Endodermal cell (in vitro differentiated cells): ENCODE data around the gene FBXL13. TPM values are rescaled to one million over a fixed set of nuclear protein-coding genes. Genes with fewer than 3 reads are reported as not detected.

Source experiments
- DNase-seq: peaks from one replicate; pipeline ENCODE4 v3.0.0-alpha.2; 2017
- H3K27ac ChIP-seq: 2 replicates; pipeline ENCODE4 v1.5.1; 2013; ENCODE audit warnings: mild to moderate bottlenecking, low read depth, low read length, moderate library complexity
- H3K27me3 ChIP-seq: 2 replicates; pipeline ENCODE4 v1.6.1; 2013; ENCODE audit warnings: mild to moderate bottlenecking, low read length, moderate library complexity; ENCODE audit not compliant: insufficient read depth, control insufficient read depth, poor library complexity, severe bottlenecking
- H3K36me3 ChIP-seq: 2 replicates; pipeline ENCODE4 v1.7.0; 2013; ENCODE audit warnings: mild to moderate bottlenecking, low read length, moderate library complexity; ENCODE audit not compliant: control insufficient read depth, insufficient read depth
- H3K4me1 ChIP-seq: one replicate; pipeline ENCODE4 v1.7.0; 2013; ENCODE audit warnings: low read length; ENCODE audit not compliant: control insufficient read depth, insufficient read depth
- H3K4me3 ChIP-seq: 2 replicates; pipeline ENCODE4 v1.5.1; 2013; ENCODE audit warnings: mild to moderate bottlenecking, low read length, moderate library complexity
- H3K9ac ChIP-seq: 2 replicates; pipeline ENCODE4 v1.6.1; 2013; ENCODE audit warnings: mild to moderate bottlenecking, low read length, moderate library complexity; ENCODE audit not compliant: poor library complexity, severe bottlenecking; ENCODE audit errors: extremely low read depth
- H3K9me3 ChIP-seq: 2 replicates; pipeline ENCODE4 v1.6.1; 2013; ENCODE audit warnings: mild to moderate bottlenecking, low read length, moderate library complexity; ENCODE audit not compliant: control insufficient read depth
- H3K27ac Mint-ChIP-seq: 2 replicates; pipeline ENCODE4 v1.8.0; 2020; ENCODE audit warnings: mixed read lengths
- H3K27me3 Mint-ChIP-seq: 2 replicates; pipeline ENCODE4 v1.8.0; 2021; ENCODE audit warnings: mild to moderate bottlenecking, mixed read lengths; ENCODE audit not compliant: insufficient read depth
- H3K36me3 Mint-ChIP-seq: 2 replicates; pipeline ENCODE4 v1.8.0; 2020; ENCODE audit warnings: low read depth, mixed read lengths
- H3K4me1 Mint-ChIP-seq: 2 replicates; pipeline ENCODE4 v1.8.0; 2020; ENCODE audit warnings: mixed read lengths
- H3K4me3 Mint-ChIP-seq: 2 replicates; pipeline ENCODE4 v1.8.0; 2020; ENCODE audit warnings: mild to moderate bottlenecking, moderate library complexity, mixed read lengths
- H3K9me3 Mint-ChIP-seq: 2 replicates; pipeline ENCODE4 v1.8.0; 2020; ENCODE audit warnings: mild to moderate bottlenecking, mixed read lengths
- CTCF ChIP-seq: fragments of 200-600 bp; sonication (generic); conservative IDR thresholded peaks from 2 replicates; pipeline ENCODE4 v1.5.0; 2021; ENCODE audit warnings: antibody characterized with exemption, mild to moderate bottlenecking
- WGBS, 2 experiments: methylation state at CpG; one replicate each; pipeline versions ENCODE4 v1.1.5 to v1.1.7; 2013; ENCODE audit warnings: missing lambda C conversion rate in 2 of 2, mixed read lengths in 1 of 2; ENCODE audit not compliant: insufficient coverage in 1 of 2, insufficient read length in 1 of 2; 5-methylcytosine and 5-hydroxymethylcytosine counted together
- total RNA-seq, 2 donors: library from RNA; stranded (reverse); fragmentation: NEBNext Ultra II Directional in 1 of 2; extraction: Animal tissue kit (Norgen Biotek cat#: 25700) in 1 of 2; gene quantifications; 2 replicates in 1 of 2; 3 replicates in 1 of 2; pipeline ENCODE4 v1.2.1, GENCODE V29; 2021

The FBXL13 gene
- total RNA-seq, 2 donors from 2014 or later: 2.1 to 2.7 TPM

- no peaks in the 10 kb centered on the region for H3K27me3 Mint-ChIP-seq
- no peaks in the 10 kb centered on the region for H3K9me3 ChIP-seq
These were observed 182.8 kb downstream of the FBXL13 start for GRCh38 chr7:102891693-102892261.

GRCh38 chr7:102890971-102891692 lies 183.5 kb downstream of the FBXL13 start:
- Mint-ChIP-seq H3K27ac (no peak overlapping the region), H3K9me3 (no peaks in the 10 kb centered on the region), H3K27me3 (no peaks in the 10 kb centered on the region), H3K36me3 (no peaks in the 10 kb centered on the region), H3K4me1 (no peaks in the 10 kb centered on the region), H3K4me3 (no peak overlapping the region)
- no peak overlapping the region for H3K9ac ChIP-seq
- H3K9me3 ChIP-seq: no peaks in the 10 kb centered on the region
- no peaks in the 10 kb centered on the region for H3K36me3 ChIP-seq
- 90 to 96% methylated on average over 2 to 5 of the region's 5 CpGs for WGBS, 2 experiments
- no peak overlapping the region for H3K4me3 ChIP-seq
- no peaks in the 10 kb centered on the region for H3K4me1 ChIP-seq
- no peak for TF ChIP-seq CTCF
- H3K27ac ChIP-seq: no peak overlapping the region
- DNase-seq: no peak
- no peaks in the 10 kb centered on the region for H3K27me3 ChIP-seq

More at GRCh38 chr7:102891693-102892261, 182.8 kb downstream of the FBXL13 start:
- 72 to 82% methylated on average over 1 of the region's 1 CpG for WGBS, 2 experiments
- Histone ChIP-seq H3K9ac (no peak overlapping the region), H3K27ac (no peak overlapping the region), H3K4me3 (no peak overlapping the region), H3K4me1 (no peaks in the 10 kb centered on the region), H3K36me3 (no peaks in the 10 kb centered on the region), H3K27me3 (no peaks in the 10 kb centered on the region)
- H3K9me3 Mint-ChIP-seq: no peaks in the 10 kb centered on the region
- DNase-seq: no peak
- H3K27ac Mint-ChIP-seq: no peak overlapping the region
- TF ChIP-seq CTCF: no peak
- H3K4me1 Mint-ChIP-seq: no peaks in the 10 kb centered on the region
- no peaks in the 10 kb centered on the region for H3K36me3 Mint-ChIP-seq
- H3K4me3 Mint-ChIP-seq: no peak overlapping the region

- WGBS, 2 experiments: 81 to 83% methylated on average over 1 to 2 of the region's 2 CpGs
- H3K4me1 Mint-ChIP-seq: no peaks in the 10 kb centered on the region
- Histone ChIP-seq H3K36me3 (no peaks in the 10 kb centered on the region), H3K4me3 (no peak overlapping the region), H3K9me3 (no peaks in the 10 kb centered on the region), H3K27ac (no peak overlapping the region), H3K9ac (no peak overlapping the region), H3K4me1 (no peaks in the 10 kb centered on the region), H3K27me3 (no peaks in the 10 kb centered on the region)
- no peaks in the 10 kb centered on the region for H3K27me3 Mint-ChIP-seq
- H3K9me3 Mint-ChIP-seq: no peaks in the 10 kb centered on the region
- H3K36me3 Mint-ChIP-seq: no peaks in the 10 kb centered on the region
- TF ChIP-seq CTCF: no peak
- DNase-seq: no peak
- H3K4me3 Mint-ChIP-seq: no peak overlapping the region
- H3K27ac Mint-ChIP-seq: no peak overlapping the region
These were observed 184.2 kb downstream of the FBXL13 start for GRCh38 chr7:102890292-102890970.
